GM18951 (cell line): ENCODE measurements around the gene PARP12.

Experiments used
- POLR2A ChIP-seq: IDR thresholded peaks from 4 replicates; pipeline ENCODE4 v1.6.1; 2011; ENCODE audit warnings: mild to moderate bottlenecking; ENCODE audit not compliant: insufficient read length, insufficient read depth; ENCODE audit errors: extremely low read depth
- in situ Hi-C: fragments of 300-500 bp; cut with MboI; formaldehyde crosslinking; loops from one replicate; pipeline ENCODE4 v1.12.0; 2022; ENCODE audit warnings: low sequenced_read_pairs, mixed read lengths, inconsistent platforms; ENCODE audit not compliant: unreplicated experiment

Gene PARP12

DNA sequence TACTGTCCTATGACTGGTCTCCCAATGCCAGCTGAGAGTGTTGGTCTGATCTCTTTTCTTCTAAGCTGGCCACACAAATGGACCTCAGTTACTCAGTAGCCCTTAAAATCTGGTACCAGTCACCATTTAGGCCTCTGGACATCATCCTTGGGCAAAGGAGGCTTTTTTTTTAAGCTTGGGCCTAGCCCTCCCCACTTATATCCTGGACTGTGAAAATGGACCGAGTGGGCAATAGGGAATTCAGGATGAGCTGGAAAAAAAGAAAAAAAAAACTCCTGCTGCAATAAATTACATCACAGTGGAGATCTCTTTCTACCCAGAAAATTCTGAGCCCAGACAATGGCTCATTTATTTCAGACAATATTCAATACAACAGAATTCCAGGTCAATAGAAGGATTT lies 68.4 kb downstream of the PARP12 start:
- no peak for TF ChIP-seq POLR2A
- in situ Hi-C loops: no loop called here

DNA sequence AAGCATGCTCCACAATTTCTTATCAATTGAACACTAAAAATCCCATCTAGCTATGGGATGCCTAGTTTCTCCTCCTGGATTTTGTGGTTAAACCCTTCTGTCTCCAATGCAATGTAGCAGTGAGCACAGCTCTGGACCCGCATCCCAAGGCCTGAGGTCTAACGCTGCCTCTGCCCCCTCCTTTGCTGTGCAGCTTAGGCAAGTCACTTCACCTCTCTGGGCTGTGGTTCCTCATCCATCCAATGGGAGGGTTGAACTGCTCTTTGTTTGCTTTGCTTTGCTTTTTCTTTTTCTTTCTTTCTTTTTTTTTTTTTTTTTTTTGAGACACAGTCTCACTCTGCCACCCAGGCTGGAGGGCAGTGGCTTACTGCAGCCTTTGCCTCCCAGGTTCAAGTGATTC lies 69.2 kb downstream of the PARP12 start:
- in situ Hi-C loops: no loop called here
- no peak for TF ChIP-seq POLR2A

DNA sequence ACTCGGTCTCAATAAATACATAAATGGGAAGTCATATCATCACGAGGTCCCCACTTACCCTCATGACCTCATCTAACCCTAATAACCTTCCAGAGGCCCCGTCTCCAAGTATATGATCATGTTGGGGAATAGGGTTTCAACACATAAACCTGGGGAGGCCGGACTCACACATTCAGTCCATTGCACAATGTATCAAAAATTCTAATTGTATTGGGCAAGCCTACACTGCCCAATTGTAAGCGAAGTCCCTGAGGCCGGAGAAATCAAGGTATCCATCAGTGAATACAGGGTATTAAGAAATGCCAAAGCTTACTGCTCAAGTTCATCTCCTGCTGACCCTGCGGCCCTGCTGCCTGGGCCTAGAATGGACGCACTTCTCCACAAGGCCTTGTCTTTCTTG lies 69.6 kb downstream of the PARP12 start:
- no peak for TF ChIP-seq POLR2A
- in situ Hi-C loops: no loop called here

DNA sequence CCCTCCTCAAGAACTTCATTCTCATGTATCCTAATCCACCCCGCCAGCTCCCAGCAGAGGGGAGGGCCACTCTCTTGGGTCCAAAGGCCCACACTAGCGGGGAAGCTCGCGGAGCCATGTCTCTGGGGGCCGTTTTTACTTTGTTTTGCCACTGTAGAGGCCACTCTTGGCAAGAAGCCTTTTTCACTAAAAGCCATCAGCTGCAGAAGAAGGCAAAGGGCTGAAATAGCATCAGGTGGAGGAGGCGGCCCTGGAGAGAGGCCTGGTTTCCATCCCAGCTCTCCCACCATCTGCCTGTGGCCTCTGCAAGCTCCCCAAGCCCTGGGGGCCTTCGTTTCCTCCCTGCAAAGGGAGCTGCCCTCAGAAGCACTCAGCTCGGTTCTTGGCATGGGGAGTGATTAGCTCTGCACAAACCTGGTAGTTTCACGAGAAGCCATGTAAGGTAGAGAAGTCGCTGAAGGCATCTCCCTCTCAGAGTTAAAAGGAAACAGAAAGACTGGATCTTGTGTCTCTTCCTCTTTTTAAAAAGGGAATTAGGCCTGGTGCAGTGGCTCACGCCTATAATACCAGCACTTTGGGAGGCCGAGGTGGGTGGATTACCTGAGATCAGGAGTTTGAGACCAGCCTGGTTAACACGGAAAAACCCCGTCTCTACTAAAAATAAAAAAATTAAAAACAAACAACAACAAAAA lies 70.3 kb downstream of the PARP12 start:
- in situ Hi-C loops: no loop called here
- TF ChIP-seq POLR2A: no peak

DNA sequence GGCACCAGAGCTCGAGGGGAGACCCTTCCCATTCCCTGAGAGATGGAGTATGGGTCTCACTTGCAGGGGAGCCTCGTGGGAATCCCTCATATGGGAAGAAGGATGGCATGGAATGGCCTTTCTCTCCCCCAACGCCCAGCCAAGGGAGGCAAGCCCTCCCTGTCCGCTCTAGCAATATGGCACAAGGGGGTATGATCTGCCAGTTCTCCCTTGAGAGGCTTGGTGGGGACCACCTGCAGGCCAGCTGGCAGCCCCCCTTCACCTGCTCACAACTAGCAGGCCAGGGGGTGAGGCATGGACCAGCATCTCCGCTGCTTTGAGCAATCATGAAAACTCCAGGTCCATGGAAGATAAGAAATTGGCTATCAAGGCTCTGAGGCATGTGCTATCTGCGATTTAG lies 70.8 kb downstream of the PARP12 start:
- in situ Hi-C loops: no loop called here
- TF ChIP-seq POLR2A: no peak

DNA sequence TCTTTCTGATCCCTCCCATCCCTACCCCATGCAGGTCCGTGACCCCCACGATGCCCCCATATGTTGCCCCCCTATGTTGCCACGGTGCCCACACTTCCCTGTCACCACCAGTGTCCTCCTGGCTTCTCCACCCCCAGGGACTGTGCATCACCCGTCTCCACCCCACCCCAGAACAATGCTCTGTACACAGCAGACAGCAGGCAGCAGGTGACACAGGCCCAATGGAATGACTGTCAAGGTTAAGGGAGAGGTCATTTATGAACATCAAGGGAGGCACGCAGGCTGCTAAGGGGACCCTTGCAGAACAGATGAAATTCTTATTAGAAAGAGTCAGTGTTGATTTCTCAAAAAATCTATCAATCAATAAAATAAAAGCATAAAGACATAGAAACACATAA lies 71.5 kb downstream of the PARP12 start:
- TF ChIP-seq POLR2A: no peak
- in situ Hi-C loops: no loop called here

DNA sequence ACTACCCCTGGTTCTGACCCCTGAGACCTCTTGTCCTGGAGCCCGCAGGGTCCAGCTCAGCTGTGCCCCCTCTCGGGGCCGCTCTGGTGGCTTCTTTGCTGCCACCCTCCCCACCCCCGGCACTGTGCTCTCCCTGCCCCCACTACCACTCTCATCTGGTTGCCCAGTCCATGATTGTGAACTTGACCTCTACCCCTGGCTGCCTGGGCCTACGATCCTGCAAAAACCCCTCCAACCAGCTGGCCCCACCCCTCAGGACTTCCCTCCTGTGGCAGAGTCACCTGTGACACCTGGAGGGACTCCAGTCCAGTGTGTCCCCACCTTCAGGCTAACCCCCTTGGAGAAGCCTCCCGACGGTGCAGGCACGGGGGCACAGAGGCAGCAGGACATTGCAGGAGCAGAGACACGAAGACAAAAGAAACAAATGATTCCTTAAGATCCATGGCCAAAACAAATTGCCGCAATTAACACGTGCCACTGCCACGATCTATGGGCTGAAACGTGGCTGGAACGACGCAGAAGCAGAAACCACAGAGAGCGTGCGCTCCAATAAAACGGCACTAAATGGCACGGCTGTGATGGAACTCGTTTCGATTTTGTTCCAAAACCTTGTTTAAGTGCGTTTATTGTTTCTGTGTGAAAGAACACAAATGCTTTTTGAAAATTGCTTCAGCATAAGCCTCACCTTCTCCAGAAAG lies 72.0 kb downstream of the PARP12 start:
- TF ChIP-seq POLR2A: no peak
- in situ Hi-C loops: no loop called here

DNA sequence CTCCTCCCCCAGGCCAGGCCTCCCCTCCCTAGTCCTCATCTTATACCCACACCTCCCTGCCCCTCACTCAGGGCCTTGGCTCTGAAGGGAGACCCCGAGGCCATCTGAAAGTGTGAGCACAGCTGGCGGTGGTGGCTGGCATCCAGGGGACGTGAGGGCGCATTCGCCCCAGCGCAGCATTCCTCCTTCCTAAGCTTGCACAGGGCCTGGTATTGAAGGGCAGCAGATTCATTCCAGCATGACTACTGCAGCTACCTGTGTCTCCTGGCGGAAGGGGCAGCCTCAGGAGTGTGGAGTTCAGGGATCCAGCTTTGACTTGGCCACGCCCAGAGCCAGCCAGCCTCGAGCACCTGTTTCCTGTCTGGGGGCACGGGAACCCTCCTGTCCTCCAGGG lies 72.6 kb downstream of the PARP12 start:
- in situ Hi-C loops: no loop called here
- no peak for TF ChIP-seq POLR2A

DNA sequence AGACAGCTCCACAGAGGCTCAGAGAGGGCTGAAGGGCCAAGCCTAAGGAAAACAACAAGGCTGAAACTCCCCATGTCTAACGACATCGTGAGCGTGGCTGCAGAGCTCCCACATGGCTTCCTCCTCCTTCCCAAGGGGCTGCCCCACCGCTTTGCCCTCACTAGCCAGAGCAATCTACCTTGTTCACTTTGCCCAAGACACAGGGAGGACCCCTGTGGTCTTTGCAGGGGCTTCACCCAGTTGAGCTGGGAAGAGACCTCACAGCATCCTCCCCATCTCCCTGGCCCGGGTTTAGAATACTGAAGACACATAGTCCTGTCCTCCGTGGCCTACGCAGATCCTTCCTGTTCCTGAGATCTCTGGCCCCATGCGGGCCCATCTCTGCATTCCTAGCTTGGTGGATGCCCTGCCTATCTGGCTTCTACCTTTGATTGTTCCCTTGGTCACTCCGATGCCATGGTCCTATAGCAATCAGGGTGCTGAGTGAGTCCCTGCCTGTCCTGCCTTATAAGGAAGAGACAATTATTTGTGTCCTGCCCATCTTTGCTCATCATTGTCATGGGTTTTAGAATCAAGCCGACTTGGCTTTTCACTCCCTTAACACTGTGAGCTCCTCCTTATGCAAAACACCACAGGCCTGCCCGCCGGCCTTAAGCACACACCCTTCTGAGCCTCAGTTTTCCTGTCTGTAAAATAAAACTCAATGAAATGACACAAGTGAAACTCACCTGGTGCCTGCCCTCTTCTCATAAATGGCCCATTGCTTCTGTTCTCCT lies 73.2 kb downstream of the PARP12 start:
- in situ Hi-C loops: no loop called here
- no peak for TF ChIP-seq POLR2A

DNA sequence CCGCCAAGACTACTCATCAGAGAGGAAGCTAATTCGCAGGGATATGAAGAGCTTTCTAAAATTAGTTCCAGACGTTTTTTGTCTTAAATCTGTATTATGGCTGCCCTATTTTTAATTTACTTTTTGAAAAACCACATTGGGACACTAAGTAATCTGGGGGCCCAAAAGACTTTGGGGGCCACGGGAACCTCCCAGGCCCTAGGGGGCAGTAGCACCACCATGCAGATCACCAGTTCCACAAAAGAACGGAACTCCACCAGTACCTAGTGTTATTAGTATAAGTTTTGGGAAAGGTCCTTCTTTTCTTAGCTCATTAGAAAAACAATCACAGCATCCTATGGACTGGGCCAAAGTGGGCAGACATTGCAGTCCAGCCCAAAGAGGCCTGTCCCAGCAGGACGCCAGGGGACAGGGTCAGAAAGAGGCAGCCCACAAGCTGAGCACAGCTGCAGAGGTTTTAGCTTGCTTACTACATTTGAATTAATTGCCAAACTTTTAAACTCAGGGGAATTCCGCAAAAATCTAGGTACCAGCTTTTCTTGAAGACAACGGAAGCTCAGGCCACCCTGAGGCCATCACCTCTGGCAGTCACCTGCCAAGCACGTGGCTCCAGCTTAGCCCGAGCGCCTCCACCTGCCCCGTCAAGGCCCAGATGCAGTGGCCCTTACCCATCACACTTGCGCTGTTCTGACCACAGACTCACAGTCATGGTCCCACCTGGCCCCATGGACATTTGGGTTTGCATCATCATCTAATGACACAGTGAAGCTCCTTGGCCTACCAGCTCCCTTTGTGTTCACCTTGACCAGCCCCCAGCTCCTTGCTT lies 74.8 kb downstream of the PARP12 start:
- no peak for TF ChIP-seq POLR2A
- in situ Hi-C loops: no loop called here

DNA sequence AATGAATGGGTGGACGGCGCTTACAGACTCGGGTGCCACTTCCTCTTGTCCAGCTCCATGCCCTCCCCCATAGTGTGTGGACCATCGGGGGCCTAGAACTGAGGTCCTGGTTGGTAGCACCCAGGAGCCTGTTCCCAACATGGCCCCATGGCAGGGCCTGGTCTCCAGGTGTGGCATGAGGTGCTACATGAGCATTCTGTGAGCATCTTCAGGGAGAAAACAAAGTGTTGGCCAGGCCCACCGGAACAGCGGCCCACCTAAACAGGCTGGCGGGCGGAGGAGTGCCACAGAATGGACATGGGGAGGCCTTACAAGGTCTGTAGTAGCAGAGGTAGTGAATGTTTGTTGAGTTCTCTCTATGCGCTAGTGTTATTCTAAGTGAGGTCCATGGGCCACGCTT lies 76.9 kb downstream of the PARP12 start:
- in situ Hi-C loops: no loop called here
- no peak for TF ChIP-seq POLR2A

DNA sequence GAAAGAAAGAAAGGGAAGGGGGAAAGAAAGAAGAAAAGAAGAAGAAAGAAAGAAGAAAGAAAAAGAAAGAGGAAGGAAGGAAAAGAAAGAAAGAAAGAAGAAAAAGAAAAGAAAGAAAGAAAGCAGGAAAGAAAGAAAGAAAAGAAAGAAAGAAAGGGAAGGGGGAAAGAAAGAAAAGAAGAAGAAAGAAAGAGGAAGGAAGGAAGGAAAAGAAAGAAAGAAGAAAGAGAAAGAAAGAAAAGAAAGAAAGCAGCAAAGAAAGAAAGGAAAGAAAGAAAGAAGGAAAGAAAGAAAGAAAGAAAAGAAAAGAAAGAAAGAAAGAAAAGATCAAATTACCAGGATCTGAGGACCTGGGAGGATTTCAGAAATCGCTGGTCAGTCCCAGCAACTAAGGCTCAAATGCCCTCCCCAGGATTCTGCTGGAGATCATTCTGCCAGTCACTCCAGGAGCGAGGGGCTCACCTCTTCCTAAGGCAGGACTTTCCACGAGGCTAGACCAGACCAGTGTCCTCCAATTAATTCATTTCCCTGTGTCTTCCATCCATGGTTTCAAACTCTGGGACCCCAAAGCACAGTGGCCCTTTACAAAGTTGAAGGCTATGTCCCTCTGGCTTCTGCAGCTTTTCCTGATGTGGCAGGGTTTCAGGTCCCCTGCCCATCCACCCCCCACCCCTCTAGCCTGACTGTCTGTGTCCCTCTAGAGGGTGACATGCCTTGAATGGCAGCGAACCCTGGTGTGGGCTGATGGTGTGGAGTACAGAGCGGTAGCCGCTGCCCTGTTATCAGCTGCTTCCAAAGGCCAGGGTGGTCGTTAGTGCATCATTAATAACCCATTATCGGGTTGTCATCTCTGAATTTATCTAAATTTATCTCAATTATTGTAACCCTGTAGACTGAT lies 77.9 kb downstream of the PARP12 start:
- TF ChIP-seq POLR2A: no peak
- in situ Hi-C loops: no loop called here
